HG03108 (cell line): ENCODE results near the gene RPL27.

ENCODE experiments used
- ATAC-seq: cut with Tn5 transposase; IDR thresholded peaks from one replicate; pipeline ENCODE4 v1.9.1; 2021; ENCODE audit warnings: moderate library complexity; ENCODE audit not compliant: unreplicated experiment

RPL27 gene

DNA sequence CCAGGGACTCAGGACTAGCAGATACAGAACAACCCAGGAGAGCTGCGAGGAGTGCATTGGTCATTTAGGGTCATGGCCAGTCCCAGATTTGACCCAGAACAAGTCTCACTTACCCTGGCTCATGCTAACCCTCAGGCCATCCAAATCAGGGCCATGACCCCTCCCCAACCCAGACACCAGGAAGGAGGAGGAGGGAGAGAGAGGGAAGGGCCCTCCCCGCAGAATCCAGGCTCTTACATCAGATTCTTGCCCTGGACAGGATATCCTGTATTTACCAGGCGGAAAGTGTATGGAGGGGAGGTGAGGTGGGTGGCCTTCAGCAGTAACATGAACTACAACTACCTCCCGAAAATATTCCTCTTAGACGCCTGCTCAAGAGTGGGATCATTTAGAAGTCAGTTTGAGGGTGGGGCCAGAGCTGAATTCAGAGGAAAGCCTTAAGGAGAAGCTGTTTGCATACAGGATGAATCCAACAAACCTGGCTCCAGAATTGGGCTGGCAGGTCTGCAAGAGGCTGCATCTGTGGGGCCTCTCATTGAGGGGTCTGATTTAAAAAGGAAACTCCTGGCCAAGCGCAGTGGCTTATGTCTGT is 21.9 kb downstream of the RPL27 start:
- no peak for ATAC-seq

DNA sequence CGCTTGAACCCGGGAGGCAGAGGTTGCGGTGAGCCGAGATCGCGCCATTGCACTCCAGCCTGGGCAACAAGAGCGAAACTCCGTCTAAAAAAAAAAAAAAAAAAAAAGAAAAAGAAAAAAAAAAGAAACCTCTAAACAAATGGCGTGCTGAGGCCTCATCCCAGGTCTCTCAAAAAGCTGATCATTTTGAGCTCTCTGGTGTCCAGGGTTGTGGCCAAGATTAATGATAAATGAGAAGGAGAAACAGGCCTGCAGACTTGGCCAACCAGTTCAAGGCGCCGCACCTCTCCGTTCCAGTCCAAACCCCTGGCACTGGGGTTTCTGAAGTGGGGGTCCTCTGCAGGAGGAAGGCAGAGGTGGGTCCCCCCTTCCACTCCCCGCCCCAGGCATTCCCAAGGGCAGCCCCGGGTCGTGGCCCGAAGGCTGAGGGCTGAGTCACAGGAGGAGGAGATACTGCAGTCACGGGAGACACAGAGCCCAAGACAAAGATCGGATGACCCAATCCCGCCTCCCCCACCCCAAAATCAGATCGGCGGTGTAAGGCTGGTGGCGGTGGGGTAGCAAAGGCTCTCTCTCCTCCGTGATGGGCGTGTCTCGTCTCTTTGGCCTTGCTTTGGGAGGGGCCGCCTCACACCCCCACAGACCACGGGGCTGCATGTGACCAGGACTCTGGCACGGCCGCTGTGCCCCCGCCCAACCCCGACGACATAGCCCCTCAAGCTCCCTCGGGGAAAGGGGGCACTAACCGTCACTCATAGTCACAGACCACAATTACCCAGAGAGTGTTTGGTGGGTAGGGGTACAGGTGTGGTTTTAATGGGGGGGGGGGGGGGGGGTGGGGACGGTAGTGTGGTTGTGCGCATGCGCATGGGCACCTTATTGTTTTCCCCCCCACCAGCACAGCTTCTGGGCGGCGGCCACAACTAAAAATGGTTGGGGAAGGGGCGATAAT is 22.8 kb downstream of the RPL27 start:
- ATAC-seq: no peak

DNA sequence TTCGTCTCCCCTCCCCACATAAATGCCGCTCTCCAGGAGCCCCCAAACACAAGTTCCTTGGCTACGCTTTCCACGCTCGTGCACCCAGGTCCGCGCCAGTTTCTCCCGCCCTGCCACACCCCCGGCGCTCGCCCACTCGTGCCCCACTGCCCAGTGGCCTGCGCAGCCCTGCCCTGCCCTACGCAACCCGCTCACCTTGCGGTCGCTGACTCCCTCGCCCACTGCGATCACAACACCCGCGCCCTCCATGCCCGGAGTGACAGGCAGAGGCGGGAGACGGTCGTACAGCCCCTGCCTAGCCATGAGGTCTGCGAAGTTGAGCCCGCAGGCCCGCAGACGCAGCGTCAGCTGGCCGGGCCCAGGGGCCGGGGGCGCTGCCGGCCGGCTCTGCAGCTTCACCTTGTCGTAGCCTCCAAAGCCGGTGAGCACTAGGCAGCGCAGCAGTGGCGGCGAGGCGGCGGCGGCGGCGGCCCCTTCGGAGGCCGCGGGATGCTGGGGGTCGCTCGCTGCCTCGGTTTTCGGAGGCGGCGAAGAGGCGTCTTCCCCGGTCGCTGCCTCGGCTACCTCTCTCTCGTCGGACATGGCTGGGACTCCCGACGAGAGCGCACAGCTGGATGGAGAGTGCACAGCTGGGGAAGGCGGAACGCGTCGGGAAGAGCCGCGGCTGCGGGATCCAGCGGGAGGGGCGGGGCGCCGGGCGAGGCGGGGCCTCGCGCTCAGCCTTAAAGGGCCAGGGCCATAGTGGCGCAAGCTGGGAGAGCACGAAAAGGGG is 23.7 kb downstream of the RPL27 start, which contains the start of gene VAT1:
VAT1 (minus strand) TSS at position 645 of the 772 bp plus-strand sequence; CDS start at position 582, 63 bp downstream.
- ATAC-seq: no peak

DNA sequence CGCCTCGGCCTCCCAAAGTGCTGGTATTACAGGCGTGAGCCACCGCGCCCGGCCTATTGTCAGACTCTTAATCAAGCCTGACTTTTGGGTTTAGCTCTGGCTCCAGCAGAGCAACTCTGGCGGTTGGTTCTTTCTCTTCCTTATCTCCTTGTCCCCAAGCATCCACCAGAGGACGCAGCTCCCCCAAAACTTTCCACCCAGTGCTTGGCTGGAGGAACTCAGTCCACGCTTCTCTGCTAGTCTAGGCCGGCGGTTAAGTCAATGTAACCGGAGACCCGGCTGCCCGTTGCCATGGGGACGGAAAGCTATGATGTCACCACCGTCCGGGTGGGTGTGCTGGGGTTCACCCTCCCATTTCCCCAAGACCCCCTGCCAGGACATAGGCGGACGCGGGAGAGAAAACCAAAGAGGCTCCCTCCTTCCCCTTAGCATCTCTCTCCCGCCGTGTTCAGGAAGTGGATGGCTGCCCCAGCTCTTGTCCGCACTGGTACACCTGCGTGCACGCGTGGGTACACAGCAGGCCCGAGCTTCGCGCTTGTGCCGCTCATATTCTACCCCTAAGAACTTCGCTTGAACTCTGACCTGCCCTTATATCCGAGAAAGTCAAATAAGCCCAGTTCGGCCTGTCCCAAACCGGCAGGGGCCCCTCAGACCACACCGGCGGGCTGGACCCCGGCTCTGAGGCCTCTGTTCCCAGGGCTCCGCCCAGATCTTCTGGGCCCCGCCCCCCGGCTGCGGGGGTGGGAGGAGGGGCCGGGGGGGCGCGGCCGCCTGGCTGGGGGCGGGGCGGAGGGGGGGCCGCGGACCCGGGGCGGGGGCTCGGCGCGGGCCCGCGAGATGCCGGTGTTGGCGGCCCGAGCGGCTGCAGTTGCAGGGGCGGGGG is 26.4 kb downstream of the RPL27 start, which contains the start of gene RND2:
RND2 (plus strand) TSS at position 825 of the 883 bp plus-strand sequence. CDS start 117 bp downstream, outside the sequence.
- no peak for ATAC-seq

DNA sequence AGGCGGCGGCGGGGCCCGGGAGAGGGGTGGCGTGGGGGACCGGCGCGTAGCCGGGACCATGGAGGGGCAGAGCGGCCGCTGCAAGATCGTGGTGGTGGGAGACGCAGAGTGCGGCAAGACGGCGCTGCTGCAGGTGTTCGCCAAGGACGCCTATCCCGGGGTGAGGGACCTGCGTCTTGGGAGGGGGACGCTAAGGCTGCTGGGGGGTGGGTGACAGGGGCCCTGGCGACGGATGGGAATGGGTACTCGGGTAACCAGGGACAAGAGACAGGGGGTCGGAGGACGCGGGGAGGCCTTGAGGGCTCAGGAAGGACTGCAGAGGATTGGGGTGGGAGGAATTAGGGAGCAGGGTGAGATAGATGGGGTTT is 27.1 kb downstream of the RPL27 start:
- ATAC-seq: no peak

GRCh38 chr17:43025766-43026537 is 27.7 kb downstream of the RPL27 start:
- ATAC-seq: no peak

- no peak for ATAC-seq
Measured at GRCh38 chr17:43026595-43026994, 28.4 kb downstream of the RPL27 start.

- ATAC-seq: no peak
Measured at GRCh38 chr17:43027091-43028032, 29.1 kb downstream of the RPL27 start.

GRCh38 chr17:43028221-43028861 is 30.1 kb downstream of the RPL27 start:
- no peak for ATAC-seq

DNA sequence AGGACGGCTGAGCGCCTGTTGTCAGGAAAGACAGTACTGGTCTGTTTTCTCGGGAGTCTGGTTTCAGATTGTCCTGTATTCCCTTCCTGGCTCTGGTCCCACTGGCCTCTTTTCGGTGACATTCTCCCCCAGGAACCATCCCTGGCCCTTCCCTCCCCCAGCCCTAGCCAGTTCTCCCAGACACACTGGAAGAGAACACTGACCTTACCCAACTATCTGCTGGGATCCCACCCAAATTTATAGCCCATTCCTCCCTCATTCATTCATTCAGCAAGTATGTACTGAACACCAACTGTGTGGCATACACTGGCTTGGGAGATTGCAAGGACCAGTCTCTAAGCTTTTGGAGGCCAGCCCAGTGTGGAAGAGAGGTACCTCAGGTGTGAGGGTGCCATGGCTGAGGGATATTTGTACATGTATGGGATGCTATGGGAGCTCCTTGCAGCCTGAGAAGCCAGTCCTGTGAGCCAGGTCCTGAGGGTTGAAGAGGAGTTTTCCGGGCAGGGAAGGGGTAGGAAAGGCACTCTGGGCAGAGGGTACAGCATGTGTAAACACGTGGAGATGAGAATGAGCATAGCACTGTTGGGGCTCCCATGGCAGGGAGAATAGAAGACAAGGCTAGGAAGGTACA is 32.0 kb downstream of the RPL27 start:
- ATAC-seq: no peak

DNA sequence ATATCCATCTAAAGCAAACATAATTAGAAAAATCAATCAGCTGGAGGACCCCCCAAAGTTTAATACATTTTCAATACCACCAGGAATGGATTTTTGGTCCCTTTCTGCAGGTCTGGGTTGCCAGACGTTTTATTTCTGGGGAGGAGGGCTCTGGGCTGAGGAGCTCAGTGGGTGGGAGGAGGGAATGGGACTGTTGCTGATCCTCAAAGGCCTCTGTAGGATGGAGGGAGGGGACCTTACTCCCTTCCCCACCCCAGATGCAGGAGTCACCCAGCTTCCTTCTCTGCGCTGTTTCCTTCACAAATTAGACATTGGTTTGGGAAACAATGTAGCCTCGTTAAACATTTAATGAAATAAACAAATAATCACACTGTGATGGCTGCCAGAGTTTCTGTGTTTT is 33.4 kb downstream of the RPL27 start:
- ATAC-seq: no peak

- ATAC-seq: no peak
Measured at GRCh38 chr17:43033948-43034881, 36.0 kb downstream of the RPL27 start.

GRCh38 chr17:43034894-43035293 is 36.7 kb downstream of the RPL27 start:
- no peak for ATAC-seq

- no peak for ATAC-seq
Measured at GRCh38 chr17:43039646-43040045, 41.4 kb downstream of the RPL27 start.

- no peak for ATAC-seq
Measured at GRCh38 chr17:43040655-43041054, 42.4 kb downstream of the RPL27 start.

- no peak for ATAC-seq
Measured at GRCh38 chr17:43042025-43042628, 43.9 kb downstream of the RPL27 start.
